Left ventricle myocardium superior (tissue), 1 donor: ENCODE results near the gene MRPL55. TPM values are rescaled to one million over a fixed set of nuclear protein-coding genes. Genes with fewer than 3 reads are reported as not detected.

Experiments used
- ATAC-seq: fragments of 200-7000 bp; cut with Tn5 transposase; one replicate; pipeline ENCODE4 v1.9.1; 2020; ENCODE audit warnings: mild to moderate bottlenecking, moderate library complexity
- DNase-seq: peaks from one replicate; pipeline ENCODE4 v3.0.0-alpha.2; 2020
- intact Hi-C: fragments of 100-400 bp; cut with micrococcal nuclease; formaldehyde crosslinking; loops from one replicate; pipeline ENCODE4 v1.11.0; 2022
- total RNA-seq: library from RNA; stranded (reverse); fragmentation: NEBNext Ultra II Directional; extraction: Animal tissue kit (Norgen Biotek cat#: 25700); gene quantifications from one replicate; pipeline ENCODE4 v1.2.1, GENCODE V29; 2021
- donor health status: DM: no; HTN: yes; CAD: no; lungs with severe emphysema.

Gene MRPL55
- total RNA-seq, 1 donor from 2014 or later: 58.6 TPM

DNA sequence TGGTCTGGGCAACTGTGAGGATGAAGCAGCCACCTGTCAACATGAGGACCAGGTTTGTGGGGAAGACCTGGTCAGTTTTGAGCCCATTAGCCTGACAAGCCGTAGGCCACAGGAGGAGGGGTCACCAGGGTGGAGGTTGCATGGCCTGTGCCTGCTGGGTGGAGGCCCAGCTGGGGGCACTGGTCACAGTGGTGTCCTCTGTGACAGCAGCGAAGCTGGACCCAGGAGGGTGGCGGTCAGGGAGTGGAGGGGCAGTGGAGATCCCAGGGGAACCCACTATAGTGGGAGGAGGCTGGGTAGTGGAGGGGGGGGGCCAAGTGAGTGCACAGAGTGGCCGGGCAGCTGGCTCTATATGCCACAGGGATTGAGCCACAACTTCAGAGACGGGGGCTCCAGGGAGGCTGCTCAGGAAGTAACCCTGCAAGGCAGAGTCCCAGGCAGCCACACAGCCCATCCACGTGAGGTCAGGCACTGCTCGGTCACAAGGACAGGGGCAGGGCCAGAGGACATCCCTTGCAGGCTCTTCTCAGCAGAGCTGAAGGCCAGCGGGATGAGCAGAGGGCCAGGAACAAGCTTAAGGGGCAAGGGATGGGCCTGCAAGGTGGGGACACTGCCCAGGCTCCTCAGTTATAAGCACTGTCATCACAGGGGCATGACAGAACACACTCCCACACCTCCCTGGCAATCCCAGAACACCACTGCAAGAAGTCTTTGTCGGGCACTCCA, 3.7 kb downstream of the MRPL55 start:
- DNase-seq (no peak), ATAC-seq (no peak)
- intact Hi-C loops: no loop called here

DNA sequence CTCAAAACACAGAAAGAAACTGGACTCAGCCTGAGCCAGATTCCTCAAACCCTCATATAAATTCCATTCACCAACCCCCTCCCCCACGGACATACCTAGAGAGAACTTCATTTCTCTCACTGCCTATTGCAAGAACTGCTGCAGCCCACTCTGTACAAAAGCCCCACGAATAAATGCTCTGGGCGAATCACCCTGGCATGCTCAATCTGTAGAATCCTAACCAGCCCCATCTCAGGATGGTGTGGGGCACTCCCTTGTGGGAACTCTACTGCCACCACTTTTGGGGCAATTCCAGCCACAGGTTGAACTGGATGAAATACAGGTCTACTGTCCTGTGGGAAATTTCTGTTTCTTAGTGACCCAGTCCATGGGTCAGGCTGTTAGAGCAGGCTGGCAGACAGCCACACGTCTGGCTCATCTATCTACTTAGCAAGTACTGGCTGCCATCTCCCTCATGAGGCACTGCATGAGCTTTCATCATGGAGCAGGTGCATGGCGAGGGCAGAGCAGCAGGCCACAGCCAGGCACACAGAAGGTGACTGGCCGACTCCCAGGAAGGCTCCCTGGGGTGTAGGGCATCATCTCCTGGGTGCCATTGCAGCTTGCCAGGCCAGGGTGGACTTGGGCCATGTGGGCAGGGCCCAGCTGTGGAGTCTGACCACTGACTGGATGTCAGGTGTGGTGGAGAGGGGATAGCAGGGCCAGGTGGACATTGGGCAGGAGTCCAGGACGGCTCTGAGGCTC, 4.4 kb downstream of the MRPL55 start:
- intact Hi-C loops: no loop called here
- ATAC-seq (no peak), DNase-seq (no peak)

DNA sequence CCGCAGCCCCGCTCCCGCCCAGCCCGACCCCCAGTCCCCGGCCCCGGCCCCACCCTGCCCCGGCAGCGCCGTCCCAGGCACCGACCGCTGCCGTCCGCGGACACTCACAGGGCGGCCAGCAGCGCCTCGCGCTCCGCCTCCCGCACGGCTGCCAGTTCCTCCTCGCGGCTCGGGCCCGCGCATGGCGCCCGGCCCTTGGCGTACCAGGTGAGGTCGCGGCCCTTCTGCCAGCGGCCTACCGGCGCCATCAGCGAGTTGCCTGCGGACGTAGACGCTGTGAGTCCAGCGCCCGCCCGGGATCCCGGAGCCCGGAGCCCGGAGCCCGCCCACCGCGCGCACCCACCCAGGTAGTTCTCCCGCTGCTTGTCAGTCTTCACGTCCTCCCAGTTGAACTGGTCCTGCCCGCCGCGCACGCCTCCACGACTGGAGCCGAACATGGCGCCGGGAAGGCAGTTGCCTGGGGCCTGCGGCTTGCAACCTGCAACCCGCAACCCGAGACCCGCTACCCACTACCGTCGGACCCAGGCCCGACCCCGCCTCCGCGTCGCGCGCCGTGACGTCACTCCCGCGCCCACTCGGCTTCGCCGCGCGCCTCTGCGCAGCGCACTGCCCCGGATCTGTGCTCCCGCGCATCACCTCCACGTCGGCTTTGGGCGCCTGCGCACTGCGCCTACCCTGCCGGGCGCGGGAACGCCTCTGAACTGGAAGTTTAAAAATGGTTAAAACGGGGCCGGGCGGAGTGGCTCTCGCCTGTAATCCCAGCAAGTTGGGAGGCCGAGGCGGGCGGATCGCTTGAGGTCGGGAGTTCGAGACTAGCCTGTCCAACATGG, 6.1 kb downstream of the MRPL55 start, which contains the start of gene C1orf35:
TSS of gene C1orf35 (minus strand) at position 535 of the 830 bp plus-strand sequence. CDS start at position 437, 98 bp downstream.
- ATAC-seq (peak; percentile 88), DNase-seq (peak; percentile 97)
- intact Hi-C loops: no loop called here

DNA sequence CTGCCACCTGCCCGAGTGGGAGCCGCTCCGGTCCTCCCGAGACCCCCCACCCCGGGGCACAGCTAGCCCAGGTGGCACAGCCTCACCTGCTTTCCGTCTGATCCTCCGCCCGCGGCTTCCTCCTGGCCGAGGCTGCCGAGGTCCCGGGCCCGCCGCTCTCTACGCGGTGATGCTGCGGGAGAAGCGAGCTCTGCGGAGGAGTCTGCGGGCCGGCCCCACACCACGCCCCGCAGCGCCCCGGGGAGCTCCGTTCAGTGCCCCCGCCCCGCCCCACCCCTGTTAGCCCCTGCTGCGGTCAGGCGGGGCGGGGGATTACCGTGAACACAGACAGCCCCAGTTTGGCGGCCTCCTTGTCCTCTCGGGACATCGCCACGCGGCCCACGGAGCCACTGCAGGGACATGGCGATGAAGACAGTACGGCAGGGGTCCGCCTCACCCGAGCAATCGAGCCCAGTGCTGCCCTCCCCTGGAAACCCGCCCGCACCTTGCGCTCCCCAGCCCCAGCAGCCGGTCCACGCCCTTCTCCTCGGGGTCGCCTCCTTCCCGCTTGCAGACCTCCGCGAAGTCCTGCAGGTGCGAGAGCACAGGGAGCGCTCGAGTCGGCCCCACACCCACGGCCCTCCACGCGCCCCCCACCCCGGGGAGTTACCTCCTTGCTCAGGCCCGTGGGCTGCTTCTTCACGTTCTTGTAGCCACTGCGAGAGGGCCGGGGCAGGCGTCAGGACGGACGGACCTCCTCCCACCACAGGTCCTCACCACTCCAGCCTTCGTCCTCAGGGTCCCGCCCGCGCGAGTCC, 6.9 kb downstream of the MRPL55 start:
- intact Hi-C loops: no loop called here
- ATAC-seq: peak; percentile 2
- DNase-seq: peak; percentile 56

DNA sequence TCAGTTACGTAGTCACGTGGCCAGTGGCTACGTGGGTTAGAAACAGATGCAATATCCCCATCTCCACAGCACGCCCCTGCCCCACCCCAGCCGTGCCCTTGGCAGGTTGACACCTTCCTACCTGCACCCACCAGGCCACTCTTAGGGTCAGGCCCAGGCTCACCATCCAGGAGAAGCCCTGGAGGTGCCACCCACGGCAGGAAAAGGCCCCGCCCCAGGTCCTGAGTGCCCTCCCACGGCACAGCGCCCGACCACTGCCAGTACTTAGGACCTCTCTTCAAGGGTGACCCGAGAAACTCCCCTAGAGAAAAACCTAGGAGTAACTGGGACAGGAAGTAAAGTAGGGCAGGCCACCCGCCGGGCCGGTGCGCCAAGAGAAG, 7.5 kb downstream of the MRPL55 start:
- ATAC-seq: no peak
- DNase-seq: no peak
- intact Hi-C loops: no loop called here

DNA sequence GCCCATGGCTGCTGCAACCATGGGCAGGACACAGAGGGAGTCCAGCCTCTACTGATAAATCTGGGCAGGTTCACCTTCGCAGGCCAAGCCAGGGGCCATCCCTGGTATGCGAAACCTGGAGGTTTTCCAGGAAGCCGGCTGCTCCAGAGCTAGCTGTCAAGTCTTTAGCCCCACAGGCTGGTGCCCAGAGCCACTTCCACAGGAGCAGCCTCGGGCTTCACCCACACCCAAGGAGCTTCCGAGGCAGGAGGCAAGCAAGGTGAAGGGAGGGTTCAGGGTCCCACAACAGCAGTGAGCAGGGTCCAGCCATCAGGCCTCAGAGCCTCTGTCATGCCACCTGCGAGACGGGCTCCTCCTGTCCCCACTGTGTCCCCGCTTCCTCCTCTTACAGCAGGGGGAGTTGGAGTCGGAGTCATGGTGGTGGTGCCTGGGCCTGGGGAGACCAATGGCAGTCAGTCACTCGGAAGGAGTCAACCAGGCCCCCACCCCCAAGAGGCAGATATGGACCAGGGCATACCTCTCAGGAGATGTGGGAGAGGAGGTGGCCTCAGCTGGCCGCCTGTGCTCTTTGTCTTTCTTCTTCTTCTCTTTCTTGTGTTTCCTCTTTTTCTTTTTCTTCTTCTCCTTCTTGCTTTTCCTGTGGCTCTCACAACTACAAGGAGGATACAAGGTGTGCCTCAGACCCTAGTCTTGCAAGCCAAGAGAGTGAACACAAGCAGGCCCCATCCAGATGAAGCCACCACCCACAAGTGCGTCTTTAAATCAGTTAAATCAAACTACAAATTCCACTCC, 8.1 kb downstream of the MRPL55 start:
- no peak for ATAC-seq
- intact Hi-C loops: no loop called here

DNA sequence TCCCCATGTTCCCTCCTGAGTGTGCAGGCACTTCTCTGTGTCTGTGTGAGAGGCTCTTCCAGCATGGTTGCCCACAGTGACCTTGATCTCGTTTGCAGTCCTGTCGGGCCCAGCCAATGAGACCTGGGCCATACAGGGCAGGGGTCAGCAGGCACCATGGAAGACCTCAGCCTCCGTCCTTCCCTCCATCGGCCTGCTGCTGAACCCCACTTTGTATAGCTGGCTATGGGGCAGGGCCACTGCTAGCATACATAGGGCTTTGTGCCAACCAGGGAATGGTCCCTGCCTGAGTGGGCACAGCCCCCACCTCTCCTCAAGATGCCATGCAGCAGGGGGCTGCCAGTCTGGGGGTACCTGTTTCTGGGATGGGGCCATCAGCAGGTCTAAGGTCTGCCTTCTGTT, 9.8 kb downstream of the MRPL55 start:
- DNase-seq: no peak
- intact Hi-C loops: no loop called here
- no peak for ATAC-seq

More for the DNA sequence above, 8.1 kb downstream of the MRPL55 start:
- no peak for DNase-seq

DNA sequence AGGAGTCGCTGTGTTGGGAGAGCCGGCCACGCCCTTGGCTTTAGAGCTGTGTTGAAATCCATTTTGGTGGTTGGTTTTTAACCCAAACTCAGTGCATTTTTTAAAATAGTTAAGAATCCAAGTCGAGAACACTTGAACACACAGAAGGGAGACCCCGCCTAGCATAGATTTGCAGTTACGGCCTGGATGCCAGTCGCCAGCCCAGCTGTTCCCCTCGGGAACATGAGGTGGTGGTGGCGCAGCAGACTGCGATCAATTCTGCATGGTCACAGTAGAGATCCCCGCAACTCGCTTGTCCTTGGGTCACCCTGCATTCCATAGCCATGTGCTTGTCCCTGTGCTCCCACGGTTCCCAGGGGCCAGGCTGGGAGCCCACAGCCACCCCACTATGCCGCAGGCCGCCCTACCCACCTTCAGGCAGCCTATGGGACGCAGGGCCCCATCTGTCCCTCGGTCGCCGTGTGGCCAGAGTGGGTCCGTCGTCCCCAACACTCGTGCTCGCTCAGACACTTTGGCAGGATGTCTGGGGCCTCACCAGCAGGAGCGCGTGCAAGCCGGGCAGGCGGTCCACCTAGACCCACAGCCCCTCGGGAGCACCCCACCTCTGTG, 10.7 kb downstream of the MRPL55 start:
- ATAC-seq: no peak
- intact Hi-C loops: no loop called here
- DNase-seq: no peak

DNA sequence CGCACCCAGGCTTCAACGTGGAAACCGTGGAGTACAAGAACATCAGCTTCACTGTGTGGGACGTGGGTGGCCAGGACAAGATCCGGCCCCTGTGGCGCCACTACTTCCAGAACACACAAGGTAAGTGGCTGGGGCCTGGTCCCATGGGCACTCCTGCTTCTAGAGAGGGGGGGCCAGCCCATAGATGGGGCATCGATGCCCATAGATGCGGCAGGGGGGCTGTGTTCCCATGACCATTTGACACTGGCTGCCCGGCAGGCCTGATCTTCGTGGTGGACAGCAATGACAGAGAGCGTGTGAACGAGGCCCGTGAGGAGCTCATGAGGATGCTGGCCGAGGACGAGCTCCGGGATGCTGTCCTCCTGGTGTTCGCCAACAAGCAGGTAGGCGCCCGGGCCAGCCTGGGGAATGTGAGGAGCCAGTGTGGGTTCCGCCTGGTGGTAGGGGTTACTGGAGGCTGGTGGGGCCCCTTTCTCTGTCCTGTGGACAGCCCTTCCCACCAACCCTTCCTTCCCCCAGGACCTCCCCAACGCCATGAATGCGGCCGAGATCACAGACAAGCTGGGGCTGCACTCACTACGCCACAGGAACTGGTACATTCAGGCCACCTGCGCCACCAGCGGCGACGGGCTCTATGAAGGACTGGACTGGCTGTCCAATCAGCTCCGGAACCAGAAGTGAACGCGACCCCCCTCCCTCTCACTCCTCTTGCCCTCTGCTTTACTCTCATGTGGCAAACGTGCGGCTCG, 11.6 kb downstream of the MRPL55 start:
- ATAC-seq: no peak
- intact Hi-C loops: no loop called here
- no peak for DNase-seq

DNA sequence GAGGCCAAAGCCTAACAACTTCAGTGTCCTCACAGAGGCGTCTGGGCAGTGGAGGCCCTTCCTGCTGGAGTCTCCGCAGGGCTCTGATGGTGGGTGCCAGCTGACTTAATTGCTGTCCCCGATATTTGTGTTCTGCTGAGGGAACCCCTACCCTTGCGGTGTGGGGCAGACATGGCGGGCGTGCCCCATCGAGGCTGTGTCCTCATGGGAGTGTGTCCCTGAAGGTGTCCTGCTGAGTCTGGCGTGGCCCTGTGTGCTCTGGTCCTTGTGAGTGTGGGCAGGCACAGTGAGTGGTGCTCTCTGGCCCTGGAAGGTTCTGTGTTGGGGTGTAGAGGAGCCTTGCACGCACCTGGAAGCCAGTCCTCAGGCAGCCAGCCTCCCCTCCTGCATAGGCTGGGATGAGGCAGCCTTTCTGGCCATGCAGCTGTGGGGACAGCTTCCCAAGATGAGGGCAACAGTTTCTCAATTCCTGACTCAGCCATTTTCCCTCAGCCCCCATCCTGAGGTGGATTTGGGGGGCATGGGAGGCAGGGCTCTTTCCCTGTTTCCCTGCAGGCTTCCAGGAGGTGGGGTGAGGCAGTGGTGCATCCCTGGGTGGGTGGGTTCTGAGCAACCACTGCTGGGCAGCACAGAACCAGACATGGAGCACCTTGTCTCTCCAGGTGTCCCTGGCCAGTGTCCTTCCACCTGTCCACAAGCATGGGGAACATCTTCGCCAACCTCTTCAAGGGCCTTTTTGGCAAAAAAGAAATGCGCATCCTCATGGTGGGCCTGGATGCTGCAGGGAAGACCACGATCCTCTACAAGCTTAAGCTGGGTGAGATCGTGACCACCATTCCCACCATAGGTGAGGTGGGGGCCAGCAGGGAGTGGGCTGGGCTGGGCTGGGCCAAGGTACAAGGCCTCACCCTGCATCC, 12.4 kb downstream of the MRPL55 start:
- ATAC-seq: no peak
- intact Hi-C loops: no loop called here
- DNase-seq: no peak

DNA sequence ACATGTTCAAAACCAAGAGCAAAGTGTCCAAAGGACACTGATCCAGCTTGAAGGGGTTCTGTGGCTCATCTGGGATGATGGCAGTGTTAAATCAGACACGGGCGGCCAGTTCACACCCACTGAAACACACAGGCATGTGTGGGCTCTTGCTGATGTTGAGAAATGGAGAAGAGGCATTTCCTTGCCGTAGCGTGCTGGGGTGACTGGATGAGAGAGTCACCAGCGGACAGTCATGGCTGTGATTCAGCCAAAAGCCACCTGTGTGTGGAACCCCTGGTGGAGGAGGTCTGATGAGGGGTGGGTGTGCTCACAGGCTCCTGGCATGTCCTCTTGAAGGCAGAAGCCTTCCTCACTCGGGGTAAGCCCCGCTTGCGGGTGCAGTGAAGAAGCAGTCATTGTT, 13.2 kb downstream of the MRPL55 start:
- intact Hi-C loops: no loop called here
- no peak for DNase-seq
- no peak for ATAC-seq

DNA sequence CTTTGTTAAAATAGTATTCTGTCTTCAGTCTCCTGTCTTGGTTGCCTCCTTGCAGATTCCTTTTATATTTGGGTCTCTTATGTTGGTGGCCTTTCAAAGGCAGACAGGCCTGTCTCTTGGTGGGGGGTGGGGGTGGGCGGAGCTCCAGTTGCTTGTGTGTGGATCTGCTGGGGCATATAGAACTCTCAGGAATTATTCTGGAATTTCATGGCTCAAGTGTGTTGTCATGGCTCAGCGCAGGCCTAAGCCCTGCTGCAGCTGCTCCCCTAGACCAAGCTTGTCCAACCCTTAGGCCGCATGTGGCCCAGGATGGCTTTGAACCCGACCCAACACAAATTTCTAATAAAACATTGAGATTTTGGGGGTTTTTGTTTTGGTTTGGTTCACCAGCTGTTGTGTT, 13.9 kb downstream of the MRPL55 start:
- DNase-seq (no peak), ATAC-seq (no peak)

DNA sequence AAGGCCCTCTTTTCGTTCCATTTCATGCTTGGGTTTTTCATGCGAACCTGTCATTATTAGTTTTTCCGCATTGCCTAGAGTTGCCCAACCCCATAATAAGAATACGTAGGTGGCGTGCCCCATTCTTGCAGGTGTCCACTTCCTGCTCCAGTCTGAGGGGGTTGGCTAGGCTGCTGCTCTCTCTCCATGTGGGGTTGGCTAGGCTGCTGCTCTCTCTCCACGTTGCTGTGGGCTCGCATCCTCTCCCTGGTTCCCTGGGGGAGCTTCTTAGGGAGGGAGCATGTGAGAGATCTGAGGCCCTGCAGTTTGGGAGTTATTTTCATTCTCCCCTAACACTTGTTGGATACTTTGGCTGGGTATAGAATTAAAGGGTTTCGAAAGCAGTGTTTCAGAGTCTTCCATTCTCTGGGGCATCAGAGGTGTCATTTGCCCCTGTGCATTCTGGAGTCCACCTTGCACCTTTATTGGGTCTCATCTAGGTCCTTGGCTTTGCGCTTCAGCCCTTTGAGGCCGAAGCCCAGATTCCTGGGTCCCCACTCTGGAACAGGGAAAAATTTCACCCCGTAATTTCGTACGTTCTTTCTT, 14.6 kb downstream of the MRPL55 start:
- DNase-seq (no peak), ATAC-seq (no peak)

More for the DNA sequence above, 13.9 kb downstream of the MRPL55 start:
- intact Hi-C loops: no loop called here

DNA sequence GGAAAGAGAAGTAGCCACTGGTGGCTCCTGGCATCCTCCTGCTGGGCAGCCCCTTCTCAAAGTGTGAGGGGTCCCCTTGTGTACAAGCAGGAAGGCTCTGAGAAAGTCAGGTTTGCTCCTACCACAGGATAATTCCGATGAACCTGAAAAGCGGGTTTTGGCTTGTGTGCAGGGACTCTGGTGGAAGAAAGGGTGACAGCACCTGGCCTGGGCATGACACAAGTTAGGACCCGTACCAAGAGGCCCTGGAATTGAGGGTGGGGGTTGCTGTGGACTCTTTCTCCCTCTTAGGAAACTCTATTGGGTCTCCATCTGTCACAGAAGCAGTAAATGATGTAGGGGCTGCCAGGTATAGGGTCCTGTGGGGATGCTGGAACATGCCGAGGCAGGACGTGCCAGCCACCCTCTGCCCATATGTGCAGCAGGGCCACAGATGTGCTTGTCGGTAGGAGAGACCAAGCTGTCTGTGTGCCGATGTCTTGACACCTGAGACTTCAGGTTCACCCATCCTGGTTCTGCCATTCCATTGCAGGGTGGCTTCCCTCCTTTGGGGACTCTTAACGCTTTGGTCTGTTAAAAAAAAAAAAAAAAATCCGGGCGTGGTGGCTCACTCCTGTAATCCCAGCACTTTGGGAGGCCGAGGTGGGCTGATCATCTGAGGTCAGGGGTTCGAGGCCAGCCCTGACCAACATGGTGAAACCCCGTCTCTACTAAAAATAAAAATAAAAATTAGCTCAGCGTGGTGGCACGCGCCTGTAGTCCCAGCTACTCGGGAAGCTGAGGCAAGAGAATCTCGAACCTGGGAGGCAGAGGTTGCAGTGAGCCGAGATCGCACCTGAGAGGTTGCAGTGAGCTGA, 15.8 kb downstream of the MRPL55 start:
- DNase-seq (no peak), ATAC-seq (no peak)
- intact Hi-C loops: no loop called here

More for the DNA sequence above, 14.6 kb downstream of the MRPL55 start:
- intact Hi-C loops: no loop called here
